ENCODE data around the gene CEP89.

GRCh38 chr19:32886241-32886640 is 85.5 kb downstream of the CEP89 start:
- TF ChIP-seq POLR2A (IDR thresholded peaks at IDR 0.05) (no peak), CTCF (IDR thresholded peaks at IDR 0.05) (no peak), POLR2AphosphoS5 (IDR thresholded peaks at IDR 0.05) (no peak), EP300 (IDR thresholded peaks at IDR 0.05) (no peak)
